Jurkat, Clone E6-1 (cell line): ENCODE data around the gene RNFT2.
"Not testable (repeated sequence)": the region's sequence is repeated elsewhere in the genome, so short reads cannot be mapped to it uniquely, and the experiment has no call there.

Experiments used
- DNase-seq: peaks from one replicate; pipeline ENCODE4 v3.0.0-alpha.2; 2011; ENCODE audit warnings: low read depth, low spot score
- H3K4me3 ChIP-seq: 2 replicates; pipeline ENCODE4 v1.5.1; 2011; ENCODE audit warnings: mild to moderate bottlenecking, low read length, control low read depth, moderate library complexity

Gene RNFT2

DNA sequence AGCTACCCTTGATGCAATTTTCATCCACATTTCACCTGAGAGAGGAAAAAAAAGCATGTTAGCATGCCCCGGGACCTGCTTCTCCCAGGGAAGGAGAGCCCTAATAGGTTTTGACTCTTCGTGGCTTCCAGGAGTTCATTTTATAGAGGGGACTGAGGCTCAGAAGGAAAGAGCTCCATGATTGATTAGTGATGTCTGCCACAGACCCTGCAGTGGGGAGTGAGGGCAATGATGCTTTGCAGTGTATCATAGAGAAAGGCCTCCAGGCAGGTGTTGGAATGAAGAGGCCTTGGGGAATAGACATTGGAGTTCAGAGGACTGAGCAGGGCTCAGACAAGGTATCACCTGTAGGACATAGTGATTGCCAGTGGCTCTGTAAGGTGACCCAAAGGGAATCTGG, 41.5 kb downstream of the RNFT2 start:
- no peak for DNase-seq
- no peak overlapping the region for H3K4me3 ChIP-seq

DNA sequence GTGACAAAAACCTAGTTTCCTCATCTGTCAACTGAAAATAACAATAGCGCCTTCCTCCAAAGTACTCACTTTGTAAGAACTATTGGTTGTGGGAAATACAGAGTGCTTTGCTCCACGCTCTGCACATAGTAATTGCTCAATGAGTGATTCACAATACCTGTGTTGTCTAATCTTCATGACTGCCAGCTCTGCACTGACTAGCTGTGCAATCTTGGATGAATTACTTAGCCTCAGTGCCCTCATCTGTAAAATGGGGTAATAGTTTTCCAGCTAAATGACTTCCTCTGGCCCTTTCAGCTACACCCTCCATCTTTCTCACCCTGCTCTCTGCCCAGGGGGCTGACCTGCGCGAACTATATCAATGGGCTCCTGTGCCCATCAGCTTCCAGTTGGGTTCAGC, 42.8 kb downstream of the RNFT2 start:
- no peak for DNase-seq
- H3K4me3 ChIP-seq, result no peak overlapping the region

DNA sequence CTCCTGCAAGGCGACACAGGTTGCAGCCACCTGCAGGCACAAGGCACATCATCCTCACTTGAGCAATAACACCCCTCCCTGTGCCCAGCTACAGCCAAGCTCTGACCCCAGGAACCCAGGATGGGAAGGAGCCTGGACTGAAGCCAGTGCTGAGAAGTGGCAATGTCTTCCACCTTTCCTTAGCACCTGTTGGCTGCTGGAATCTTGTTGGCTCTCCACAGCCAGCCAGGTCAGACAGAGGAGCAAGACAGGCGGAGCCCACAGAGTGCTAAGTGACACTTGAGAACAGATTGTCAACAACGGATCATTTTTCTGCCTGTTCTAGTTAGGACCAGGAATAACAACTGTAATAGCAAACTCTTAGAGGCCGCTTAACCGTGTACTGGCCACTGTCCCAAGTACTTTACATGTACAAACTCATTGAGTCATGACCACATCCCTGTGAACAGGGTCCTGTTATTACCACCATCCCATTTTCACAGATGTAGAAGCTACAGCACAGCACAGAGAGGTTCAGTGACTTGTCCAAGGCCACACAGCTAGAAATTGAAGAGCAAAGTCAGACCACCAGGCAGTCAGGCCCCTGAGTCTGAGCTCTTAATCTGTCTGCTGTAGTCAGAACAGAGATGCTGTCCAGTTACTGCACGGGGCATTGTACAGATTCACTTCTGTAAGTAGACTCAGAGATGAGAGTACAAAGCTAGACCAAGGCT, 45.6 kb downstream of the RNFT2 start:
- no peak overlapping the region for H3K4me3 ChIP-seq
- DNase-seq, result no peak

DNA sequence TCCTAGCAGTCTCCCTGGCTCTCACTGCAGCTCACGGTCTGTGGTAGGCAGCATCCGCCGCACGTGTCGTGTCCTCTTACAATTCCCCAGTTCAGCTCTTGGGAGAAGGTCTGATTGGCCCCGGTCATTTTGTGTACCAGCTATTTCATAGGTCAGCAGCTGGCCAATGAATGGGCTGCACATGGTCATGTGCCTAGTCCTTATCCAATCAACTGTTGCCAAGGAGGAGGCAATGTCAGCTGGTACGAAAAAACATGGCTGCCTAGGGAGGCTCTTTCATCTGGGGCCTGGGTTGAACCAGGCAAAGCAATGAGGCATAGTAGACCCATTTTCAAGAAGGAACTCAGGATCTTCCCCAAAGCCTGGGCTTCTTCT, 46.1 kb downstream of the RNFT2 start:
- no peak for DNase-seq
- H3K4me3 ChIP-seq, result no peak overlapping the region

DNA sequence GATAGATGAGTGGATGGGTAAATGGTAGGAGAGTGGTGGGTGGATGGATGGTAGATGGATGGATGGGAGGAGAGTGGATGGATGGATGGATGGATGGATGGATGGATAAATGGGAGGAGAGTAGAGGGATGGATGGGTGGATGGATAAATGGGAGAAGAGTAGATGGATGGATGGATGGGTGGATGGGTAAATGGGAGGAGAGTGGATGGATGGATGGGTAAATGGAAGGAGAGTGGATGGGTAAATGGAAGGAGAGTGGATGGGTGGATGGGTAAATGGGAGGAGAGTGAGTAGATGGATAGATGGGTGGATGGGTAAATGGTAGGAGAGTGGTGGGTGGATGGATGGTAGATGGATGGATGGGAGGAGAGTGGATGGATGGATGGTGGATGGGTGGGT, 51.4 kb downstream of the RNFT2 start:
- DNase-seq, H3K4me3 ChIP-seq: not testable (repeated sequence)

DNA sequence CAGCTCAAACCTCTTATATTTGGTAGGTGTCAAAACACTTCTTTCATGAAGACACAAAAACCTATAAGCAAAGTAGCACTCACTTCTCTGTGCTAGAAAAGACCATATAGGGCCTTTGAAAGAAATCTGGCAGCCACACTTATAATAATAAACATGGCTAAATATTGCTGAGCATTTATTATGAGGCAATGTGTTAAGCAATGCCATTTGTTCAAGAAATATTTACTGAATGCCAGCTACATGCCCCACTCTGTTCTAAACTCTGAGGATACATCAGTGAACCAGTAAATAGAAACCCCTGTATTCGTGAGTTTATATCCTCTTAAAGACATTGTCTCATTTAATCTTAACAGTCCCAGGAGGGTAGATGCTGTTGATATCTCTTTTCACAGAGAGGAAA, 52.0 kb downstream of the RNFT2 start:
- H3K4me3 ChIP-seq, result no peak overlapping the region
- no peak for DNase-seq

DNA sequence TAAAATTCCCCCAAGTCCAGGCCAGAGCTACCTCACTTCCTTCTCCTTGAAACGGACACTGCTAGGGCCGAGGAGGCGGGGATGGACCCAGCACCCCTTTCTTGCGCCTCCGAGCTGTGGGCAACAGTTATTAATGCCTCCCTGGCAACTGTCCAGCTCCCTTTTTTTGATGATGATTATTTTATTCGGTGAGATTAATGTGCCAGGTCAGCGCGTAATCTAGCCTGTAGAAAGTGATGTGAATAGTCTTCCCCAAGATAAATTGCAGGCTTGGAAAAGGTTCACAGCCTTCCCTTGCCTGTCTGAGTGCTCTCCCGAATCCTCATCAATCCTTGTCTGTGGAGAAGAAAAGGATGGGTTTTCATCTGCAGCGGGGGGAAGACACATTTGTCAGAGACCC, 54.3 kb downstream of the RNFT2 start:
- no peak for DNase-seq
- H3K4me3 ChIP-seq, result no peak overlapping the region

DNA sequence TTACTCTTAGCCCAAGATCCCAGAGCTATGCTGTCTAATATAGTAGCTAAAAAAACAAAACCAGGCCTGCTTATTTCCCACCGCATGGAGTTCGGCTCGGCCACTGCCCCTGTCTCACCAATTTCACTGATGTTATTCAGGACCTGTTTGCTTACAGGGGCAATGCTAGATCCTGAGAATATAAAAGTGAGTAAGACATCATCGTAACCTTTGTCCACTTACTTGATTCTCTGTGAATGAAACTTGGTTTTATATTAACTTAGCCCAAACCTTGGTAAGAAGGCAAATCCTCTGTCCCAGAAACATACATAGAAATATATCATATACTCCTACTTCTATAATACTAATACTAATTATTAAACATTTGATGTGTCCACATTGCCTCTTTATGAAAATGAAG, 56.6 kb downstream of the RNFT2 start:
- no peak for DNase-seq
- no peak overlapping the region for H3K4me3 ChIP-seq

DNA sequence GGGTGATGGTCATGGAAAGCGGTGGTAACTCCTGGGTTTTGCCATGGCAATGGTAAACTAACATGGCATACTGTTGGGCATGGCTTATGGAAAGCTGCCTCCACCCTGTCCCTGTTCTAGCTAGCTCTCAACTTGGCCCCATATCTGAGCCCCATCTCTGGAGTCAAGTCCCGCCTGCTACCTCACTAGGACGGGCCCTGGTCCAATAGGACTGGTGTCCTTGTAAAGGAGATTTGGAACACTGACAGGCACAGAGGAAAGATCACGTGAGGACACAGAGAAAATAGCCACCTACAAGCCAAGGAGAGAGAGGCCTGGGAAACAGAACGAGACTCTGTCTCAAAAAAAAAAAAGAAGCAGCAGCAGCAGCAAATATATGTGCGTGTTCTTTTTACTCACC, 59.8 kb downstream of the RNFT2 start:
- no peak overlapping the region for H3K4me3 ChIP-seq
- no peak for DNase-seq

DNA sequence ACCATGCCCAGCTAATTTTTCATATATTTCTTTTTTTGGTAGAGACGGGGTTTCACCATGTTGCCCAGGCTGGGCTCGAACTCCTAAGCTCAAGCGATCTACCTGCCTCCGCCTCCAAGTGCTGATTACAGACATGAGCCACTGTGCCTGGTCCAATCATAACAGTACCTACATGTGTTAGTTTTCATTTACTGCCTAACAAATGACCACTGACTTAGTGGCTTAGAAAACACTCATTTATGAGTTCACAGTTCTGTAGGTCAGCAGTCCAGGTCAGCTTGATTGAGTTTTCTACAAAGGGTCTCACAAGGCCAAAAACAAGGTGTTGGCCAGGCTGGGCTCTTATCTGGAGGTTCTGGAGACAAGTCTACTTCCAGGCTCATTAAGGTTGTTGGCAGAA, 60.6 kb downstream of the RNFT2 start:
- no peak overlapping the region for H3K4me3 ChIP-seq
- no peak for DNase-seq

DNA sequence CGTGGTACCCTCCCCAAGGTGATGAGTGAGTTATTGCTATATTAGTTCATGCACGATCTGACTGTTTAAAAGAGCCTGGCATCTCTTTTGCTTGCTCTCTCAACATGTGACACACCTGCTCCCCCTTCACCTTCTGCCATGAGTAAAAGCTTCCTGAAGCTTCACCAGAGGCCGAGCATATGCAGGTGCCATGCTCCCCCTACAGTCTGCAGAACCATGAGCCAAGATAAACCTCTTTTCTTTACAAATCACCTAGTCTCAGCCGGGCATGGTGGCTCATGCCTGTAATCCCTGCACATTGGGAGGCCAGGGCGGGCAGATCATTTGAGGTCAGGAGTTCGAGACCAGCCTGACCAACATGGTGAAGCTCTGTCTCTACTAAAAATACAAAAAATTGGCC, 61.8 kb downstream of the RNFT2 start:
- H3K4me3 ChIP-seq, result no peak overlapping the region
- no peak for DNase-seq

DNA sequence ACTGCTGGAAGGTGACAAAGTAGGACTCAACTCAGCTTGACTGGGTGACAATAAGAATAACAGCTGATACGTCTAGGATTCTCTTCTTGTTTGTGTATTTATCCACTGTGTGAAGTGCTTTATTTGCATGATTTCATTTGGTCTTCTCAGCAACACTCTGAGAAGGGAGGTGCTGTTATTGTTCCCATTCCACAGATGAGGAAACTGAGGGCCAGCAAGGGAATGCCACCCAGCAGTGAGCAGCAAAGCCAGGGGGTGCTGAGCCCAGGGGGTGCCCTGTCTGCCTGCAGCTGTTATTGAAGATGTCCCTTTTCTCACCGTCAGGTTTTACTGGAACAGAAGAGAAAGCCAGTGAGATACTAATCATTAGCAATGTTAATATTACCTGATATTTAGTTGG, 62.8 kb downstream of the RNFT2 start:
- no peak overlapping the region for H3K4me3 ChIP-seq

DNA sequence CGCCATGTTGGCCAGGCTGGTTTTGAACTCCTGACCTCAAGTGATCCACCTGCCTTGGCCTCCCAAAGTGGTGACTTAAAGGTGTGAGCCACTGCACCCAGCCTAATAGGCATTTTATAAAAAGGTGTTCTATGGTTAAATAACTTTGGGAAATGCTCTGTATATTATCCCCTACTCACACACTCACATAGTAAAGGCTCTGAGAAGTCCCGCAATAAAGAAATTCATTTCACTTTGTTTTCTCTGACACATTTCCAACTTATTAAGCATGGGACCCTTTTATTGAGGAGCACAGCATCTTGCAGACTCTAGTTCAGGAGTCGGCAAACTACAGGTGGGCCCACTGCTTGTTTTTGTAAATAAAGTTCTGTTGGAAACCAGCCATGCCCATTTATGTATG, 63.9 kb downstream of the RNFT2 start:
- H3K4me3 ChIP-seq, result no peak overlapping the region
- DNase-seq, result no peak

More for the DNA sequence above, 62.8 kb downstream of the RNFT2 start:
- DNase-seq, result no peak

DNA sequence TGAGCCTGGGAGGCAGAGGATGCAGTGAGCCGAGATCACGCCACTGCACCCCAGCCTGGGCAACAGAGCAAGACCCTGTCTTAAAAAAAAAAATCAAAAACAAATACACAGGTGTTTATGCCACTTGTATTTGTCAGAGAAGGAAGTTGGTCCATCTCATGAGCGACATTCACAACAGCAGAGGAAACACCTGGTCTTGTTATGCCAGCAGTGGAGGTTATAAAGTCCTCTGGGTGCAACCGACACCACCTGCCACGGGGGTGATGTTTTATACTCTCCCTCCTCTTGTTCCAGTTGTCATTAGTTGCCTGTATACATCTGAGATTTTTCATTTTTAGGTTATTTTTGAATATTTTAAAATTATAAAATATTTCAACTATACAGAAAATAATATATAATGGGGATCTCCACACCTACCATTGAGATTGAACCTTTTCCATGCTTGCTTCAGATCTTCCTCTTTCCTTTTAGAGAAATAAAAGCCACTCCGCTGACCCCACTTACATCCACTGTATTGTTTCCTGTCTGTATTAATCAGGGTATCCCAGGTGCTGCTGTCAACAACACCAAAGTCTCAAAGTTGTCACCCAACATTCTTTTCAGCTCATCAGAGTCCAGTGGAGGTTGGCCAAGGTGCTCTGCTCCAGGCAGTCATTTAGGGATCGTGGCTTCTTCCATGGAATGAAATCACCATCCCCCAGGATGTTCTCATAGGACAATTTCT, 65.1 kb downstream of the RNFT2 start:
- H3K4me3 ChIP-seq, result no peak overlapping the region
- peak; percentile 91 for DNase-seq

DNA sequence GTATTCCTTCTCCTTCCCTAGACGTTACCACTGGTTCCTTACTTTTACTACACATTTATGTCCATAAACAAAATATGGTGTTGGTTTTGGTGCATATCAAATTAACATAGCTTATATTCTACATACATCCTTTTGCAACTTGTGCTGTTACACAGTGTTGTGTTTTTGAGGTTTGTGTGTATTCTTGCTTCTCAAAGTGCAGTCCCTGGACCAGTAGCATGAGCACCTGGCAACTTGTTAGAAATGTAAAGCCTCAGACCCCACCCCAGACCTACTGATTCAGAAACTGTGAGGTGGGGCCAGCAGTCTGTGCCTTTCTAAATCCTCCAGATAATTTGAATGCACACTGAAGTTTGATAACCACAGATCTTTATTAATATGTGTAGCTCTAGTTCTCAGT, 65.9 kb downstream of the RNFT2 start:
- no peak overlapping the region for H3K4me3 ChIP-seq
- DNase-seq, result peak; percentile 51

DNA sequence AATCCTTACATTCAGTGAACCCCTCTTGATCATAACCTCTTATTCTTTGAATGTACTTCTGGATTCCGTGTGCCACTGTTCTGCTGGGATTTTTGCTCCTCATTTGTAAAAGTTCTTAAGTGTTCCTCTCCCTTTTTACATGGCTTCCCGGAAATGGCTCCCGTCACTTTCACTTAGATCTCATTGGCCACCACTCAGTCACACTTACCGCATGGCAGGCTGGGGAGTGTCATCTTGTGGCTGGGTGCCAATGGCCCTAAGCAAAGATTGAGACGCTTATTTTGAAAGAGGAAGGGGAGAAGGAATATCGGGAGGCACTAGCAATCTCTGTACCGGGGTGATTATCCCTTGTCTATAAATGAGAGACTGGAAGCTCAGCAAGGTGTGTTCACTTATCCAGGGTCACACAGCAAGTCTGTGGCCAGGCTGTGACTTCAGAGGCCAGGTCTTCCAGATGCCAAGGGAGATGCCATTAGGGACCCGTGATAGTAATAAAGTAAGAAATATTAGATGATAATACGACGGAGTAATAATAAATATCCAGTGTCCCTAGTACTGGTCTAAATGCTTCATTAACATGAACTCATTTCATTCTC, 68.8 kb downstream of the RNFT2 start:
- H3K4me3 ChIP-seq, result no peak overlapping the region
- DNase-seq, result no peak

DNA sequence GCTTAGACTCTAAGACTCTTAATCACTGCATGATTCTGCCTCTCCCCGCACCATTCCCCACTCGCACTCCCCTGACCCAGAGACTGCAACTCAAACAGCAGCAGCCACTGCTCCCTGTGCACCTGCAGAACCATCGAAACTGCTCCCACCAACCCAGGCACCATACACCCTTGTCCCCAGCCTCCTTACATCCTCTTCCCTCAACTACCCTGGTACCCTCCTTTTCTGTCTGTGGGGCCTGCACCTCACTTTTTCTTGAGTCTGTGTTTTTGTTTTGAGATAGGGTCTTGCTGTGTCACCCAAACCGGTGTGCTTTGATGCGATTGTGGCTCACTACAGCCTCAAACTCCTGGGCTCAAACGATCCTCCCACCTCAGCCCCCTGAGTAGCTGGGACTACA, 69.4 kb downstream of the RNFT2 start:
- no peak overlapping the region for H3K4me3 ChIP-seq
- DNase-seq, result no peak

DNA sequence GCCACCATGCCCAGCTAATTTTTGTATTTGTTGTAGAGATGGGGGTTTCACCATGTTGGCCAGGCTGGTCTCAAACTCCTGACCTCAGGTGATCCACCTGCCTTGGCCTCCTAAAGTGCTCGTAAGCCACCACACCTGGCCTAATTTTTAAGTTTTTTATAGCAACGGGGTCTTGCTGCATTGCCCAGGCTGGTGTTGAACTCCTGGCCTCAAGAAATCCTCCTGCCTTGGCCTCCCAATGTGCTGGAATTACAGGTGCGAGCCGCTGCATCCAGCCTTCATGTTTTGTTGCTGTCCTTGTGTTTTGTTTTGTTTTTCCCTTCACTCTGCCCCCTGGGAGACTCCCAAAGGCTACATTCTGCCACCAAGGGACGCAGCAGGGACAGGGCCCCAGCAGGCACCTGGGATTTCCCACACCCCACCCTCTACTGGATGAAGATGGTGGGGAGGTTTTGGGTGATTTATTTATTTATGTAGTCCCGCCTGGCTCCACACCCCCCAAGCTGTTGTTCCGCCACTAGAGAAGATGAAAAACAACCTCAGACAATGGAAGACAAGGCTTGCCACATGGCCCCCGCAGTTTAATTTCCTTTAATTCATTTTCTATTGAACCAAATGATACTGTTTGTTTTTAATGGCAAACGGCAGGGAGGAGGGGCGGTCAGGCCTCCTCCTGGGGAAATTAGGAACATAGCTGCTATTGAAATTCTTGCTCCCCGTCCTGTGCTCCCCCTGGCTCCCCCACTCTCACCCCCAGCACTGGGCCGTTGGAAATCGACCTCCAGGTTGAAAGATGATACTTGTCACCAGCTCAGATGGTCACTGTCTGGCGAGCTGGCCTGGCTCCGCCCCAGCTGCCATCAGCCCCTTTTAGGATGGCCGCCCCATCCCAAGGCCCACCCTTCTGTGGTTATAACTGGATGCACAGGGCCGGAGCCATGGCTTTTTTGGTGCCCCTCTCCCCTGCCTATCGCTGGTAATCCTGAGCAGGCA, 70.3 kb downstream of the RNFT2 start:
- no peak overlapping the region for H3K4me3 ChIP-seq
- DNase-seq, result no peak

DNA sequence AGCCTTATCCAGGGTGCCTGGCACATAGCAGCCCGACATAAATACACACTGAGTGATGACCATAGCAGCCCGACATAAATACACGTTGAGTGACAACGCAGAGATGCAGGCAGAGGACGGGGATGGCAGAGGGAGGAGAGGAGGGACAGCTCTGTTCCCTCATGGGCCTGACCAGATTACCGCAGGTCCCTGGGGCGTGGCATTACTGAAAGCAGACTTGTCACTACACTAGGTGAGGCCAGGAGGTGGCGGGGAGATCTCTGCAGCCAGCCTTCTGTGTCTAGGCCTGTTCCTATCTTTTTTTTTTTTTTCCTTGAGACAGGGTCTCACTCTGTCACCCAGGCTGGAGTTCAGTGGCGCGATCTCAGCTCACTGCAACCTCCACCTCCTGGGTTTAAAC, 74.1 kb downstream of the RNFT2 start:
- no peak overlapping the region for H3K4me3 ChIP-seq

More for the DNA sequence above, 74.1 kb downstream of the RNFT2 start:
- DNase-seq, result no peak
